ENCODE data around the gene ITPKC.
"Not testable (repeated sequence)": the region's sequence is repeated elsewhere in the genome, so short reads cannot be mapped to it uniquely, and the experiment has no call there.

The ITPKC gene

GRCh38 chr19:40768869-40769268 lies 52.0 kb downstream of the ITPKC start:
- DNase-seq (ENCODE audit: low spot score): no peak

GRCh38 chr19:40771101-40771862 lies 54.4 kb downstream of the ITPKC start:
- DNase-seq (ENCODE audit: low spot score): not testable (repeated sequence)

- DNase-seq (ENCODE audit: low spot score): no peak
These were observed 58.2 kb downstream of the ITPKC start, which contains the start of gene MIA for GRCh38 chr19:40774916-40775631. Gene MIA, plus strand, starts transcription at chr19:40775521. Its CDS starts 22 bp downstream, at chr19:40775543.

GRCh38 chr19:40775632-40776022 lies 58.7 kb downstream of the ITPKC start:
- no peak for DNase-seq (ENCODE audit: low spot score)

GRCh38 chr19:40776364-40776763 lies 59.5 kb downstream of the ITPKC start:
- no peak for DNase-seq (ENCODE audit: low spot score)

- no peak for DNase-seq (ENCODE audit: low spot score)
These were observed 60.2 kb downstream of the ITPKC start for GRCh38 chr19:40776932-40777644.

- DNase-seq (ENCODE audit: low spot score): peak; percentile 84
These were observed 60.7 kb downstream of the ITPKC start for GRCh38 chr19:40777645-40777936.

- DNase-seq (ENCODE audit: low spot score): peak; percentile 99
These were observed 61.2 kb downstream of the ITPKC start, which contains the start of gene RAB4B for GRCh38 chr19:40777937-40778705. Gene RAB4B, plus strand, starts transcription at chr19:40778247. Its CDS starts 129 bp downstream, at chr19:40778376.

GRCh38 chr19:40778706-40779284 lies 61.9 kb downstream of the ITPKC start:
- no peak for DNase-seq (ENCODE audit: low spot score)

GRCh38 chr19:40780582-40780981 lies 63.7 kb downstream of the ITPKC start:
- DNase-seq (ENCODE audit: low spot score): no peak

GRCh38 chr19:40781140-40781539 lies 64.2 kb downstream of the ITPKC start:
- no peak for DNase-seq (ENCODE audit: low spot score)

GRCh38 chr19:40783711-40784110 lies 66.8 kb downstream of the ITPKC start:
- DNase-seq (ENCODE audit: low spot score): no peak

- not testable (repeated sequence) for DNase-seq (ENCODE audit: low spot score)
These were observed 67.2 kb downstream of the ITPKC start for GRCh38 chr19:40784146-40784545.

- DNase-seq (ENCODE audit: low spot score): no peak
These were observed 68.6 kb downstream of the ITPKC start for GRCh38 chr19:40785526-40785925.

- DNase-seq (ENCODE audit: low spot score): no peak
These were observed 69.4 kb downstream of the ITPKC start for GRCh38 chr19:40786060-40787037.
